Panc1 (cell line): ENCODE measurements around the gene CNGA2. TPM values are rescaled to one million over a fixed set of nuclear protein-coding genes. Genes with fewer than 3 reads are reported as not detected.

Experiments used
- ATAC-seq: fragments of 200-7000 bp; cut with Tn5 transposase; 2 replicates; pipeline ENCODE4 v1.9.1; 2020; ENCODE audit warnings: mild to moderate bottlenecking, moderate library complexity
- BruUV-seq: library from RNA; stranded (reverse); fragments of 400-500 nt; replicated peaks from 2 replicates; lab custom pipeline; 2021; lab: Mats Ljungman, UMichigan
- CTCF ChIA-PET: fragments of 300-600 bp; sonication (Branson Sonifier 250); formaldehyde crosslinking; loops from one replicate; lab custom pipeline; 2022; ENCODE audit warnings: antibody characterized with exemption; lab: Charles Lee
- POLR2A ChIA-PET: fragments of 300-600 bp; sonication (Branson Sonifier 250); formaldehyde crosslinking; loops from one replicate; lab custom pipeline; 2022; ENCODE audit warnings: antibody characterized with exemption; lab: Charles Lee
- DNase-seq: peaks from one replicate; pipeline ENCODE4 v3.0.0-alpha.2; 2010; ENCODE audit warnings: low read depth, low spot score
- H3K27ac ChIP-seq: 2 replicates; pipeline ENCODE4 v1.5.1; 2011; ENCODE audit warnings: mild to moderate bottlenecking, low read length, inconsistent platforms
- H3K27me3 ChIP-seq: fragments of 200-500 bp; sonication (Bioruptor generic); 2 replicates; pipeline ENCODE4 v1.6.0; 2014; ENCODE audit warnings: low read length, inconsistent platforms; ENCODE audit not compliant: control insufficient read depth, insufficient read depth
- H3K36me3 ChIP-seq: fragments of 200-500 bp; sonication (Bioruptor generic); 2 replicates; pipeline ENCODE4 v1.5.1; 2014; ENCODE audit warnings: inconsistent platforms, mild to moderate bottlenecking, low read length, moderate library complexity; ENCODE audit not compliant: control insufficient read depth, insufficient read depth
- H3K4me1 ChIP-seq: 2 replicates; pipeline ENCODE4 v1.5.1; 2011; ENCODE audit warnings: inconsistent platforms, mild to moderate bottlenecking, low read length, moderate library complexity; ENCODE audit not compliant: control insufficient read depth, insufficient read depth
- H3K4me3 ChIP-seq, 2 experiments: 2 replicates each; pipeline ENCODE4 v1.5.1; 2011 to 2012; ENCODE audit warnings: low read depth in 2 of 2, low read length in 2 of 2, mild to moderate bottlenecking in 2 of 2, inconsistent platforms in 1 of 2, moderate library complexity in 1 of 2
- H3K9me3 ChIP-seq: fragments of 200-500 bp; sonication (Bioruptor generic); 2 replicates; pipeline ENCODE4 v1.5.1; 2014; ENCODE audit warnings: low read depth, mild to moderate bottlenecking, inconsistent platforms, low read length, moderate library complexity; ENCODE audit not compliant: control insufficient read depth, insufficient read depth
- POLR2AphosphoS5 ChIP-seq: IDR thresholded peaks from 2 replicates; pipeline ENCODE4 v1.6.1; 2012; ENCODE audit warnings: mild to moderate bottlenecking, low read depth, low read length, moderate library complexity
- SIN3A ChIP-seq: IDR thresholded peaks from 2 replicates; pipeline ENCODE4 v1.6.1; 2012; ENCODE audit warnings: low read depth, mild to moderate bottlenecking, low read length, moderate library complexity, borderline replicate concordance; ENCODE audit not compliant: insufficient read depth
- TCF7L2 ChIP-seq: IDR thresholded peaks from 2 replicates; pipeline ENCODE4 v1.6.1; 2011; ENCODE audit warnings: mild to moderate bottlenecking, low read depth, low read length, inconsistent platforms
- in situ Hi-C: cut with HindIII; loops from 2 replicates; pipeline ENCODE4 v1.10.0; 2016; ENCODE audit warnings: low sequenced_read_pairs, low pct_unique_long_range_greater_than_20kb
- intact Hi-C: fragments of 100-400 bp; cut with micrococcal nuclease; formaldehyde crosslinking; loops from one replicate; pipeline ENCODE4 v1.10.0; 2022; ENCODE audit not compliant: unreplicated experiment
- total RNA-seq: library from RNA; stranded (reverse); gene quantifications from one replicate; pipeline ENCODE4 v1.2.1, GENCODE V29; 2021; ENCODE audit not compliant: unreplicated experiment
- TF ChIP-seq, protein P1 (sequence below), 2 experiments: IDR thresholded peaks; 2 replicates each; pipeline ENCODE4 v1.6.1; 2011 to 2012; ENCODE audit warnings: low read depth in 2 of 2, control low read depth in 1 of 2, low read length in 1 of 2, mild to moderate bottlenecking in 1 of 2, moderate library complexity in 1 of 2; ENCODE audit not compliant: insufficient read depth in 1 of 2
- TF ChIP-seq, protein P2 (sequence below): fragments of 450-650 bp; IDR thresholded peaks from 2 replicates; pipeline ENCODE4 v1.5.1; 2017; ENCODE audit warnings: mild to moderate bottlenecking

The CNGA2 gene
- total RNA-seq, 1 experiment from 2014 or later, result not detected

DNA sequence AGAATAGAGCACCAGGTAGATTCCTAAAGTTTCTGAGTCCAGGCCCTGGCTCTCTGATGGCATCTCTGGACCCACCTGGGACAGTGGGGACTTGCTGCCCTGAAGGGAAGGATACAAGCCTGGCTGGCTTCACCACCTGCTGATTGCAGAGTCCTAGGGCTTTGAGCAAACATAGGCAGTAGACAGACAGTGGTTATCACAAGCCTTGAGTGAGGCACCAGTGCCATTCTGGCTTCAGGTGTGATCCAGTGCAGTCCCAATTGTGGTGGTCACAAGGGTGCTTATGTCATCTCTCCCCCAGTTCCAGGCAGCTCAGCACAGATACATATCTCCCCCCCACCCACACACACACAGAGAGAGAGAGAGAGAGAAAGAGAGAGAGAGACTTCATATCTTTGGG is 45.9 kb upstream of the CNGA2 start:
- POLR2A ChIA-PET, result no interaction called here
- H3K4me1 ChIP-seq, result no peaks in the 10 kb centered on the region
- in situ Hi-C loops, result no loop called here
- no peak overlapping the region for H3K4me3 ChIP-seq
- DNase-seq (no peak), ATAC-seq (no peak)
- H3K9me3 ChIP-seq, result no peaks in the 10 kb centered on the region
- CTCF ChIA-PET, result interaction anchor here (0.7 kb wide), 1 partner anchor 134 kb away, joined by 3 read pairs; no protein-coding TSS in a partner anchor
- no peaks in the 10 kb centered on the region; the same call in 1 of the 2 replicates for H3K27me3 ChIP-seq
- BruUV-seq, result no TSS peak
- no peaks in the 10 kb centered on the region for H3K36me3 ChIP-seq
- intact Hi-C loops, result no loop called here
- H3K27ac ChIP-seq, result no peak overlapping the region
- TF ChIP-seq POLR2AphosphoS5 (no peak), TCF7L2 (no peak)
- TF ChIP-seq, protein P1, sequence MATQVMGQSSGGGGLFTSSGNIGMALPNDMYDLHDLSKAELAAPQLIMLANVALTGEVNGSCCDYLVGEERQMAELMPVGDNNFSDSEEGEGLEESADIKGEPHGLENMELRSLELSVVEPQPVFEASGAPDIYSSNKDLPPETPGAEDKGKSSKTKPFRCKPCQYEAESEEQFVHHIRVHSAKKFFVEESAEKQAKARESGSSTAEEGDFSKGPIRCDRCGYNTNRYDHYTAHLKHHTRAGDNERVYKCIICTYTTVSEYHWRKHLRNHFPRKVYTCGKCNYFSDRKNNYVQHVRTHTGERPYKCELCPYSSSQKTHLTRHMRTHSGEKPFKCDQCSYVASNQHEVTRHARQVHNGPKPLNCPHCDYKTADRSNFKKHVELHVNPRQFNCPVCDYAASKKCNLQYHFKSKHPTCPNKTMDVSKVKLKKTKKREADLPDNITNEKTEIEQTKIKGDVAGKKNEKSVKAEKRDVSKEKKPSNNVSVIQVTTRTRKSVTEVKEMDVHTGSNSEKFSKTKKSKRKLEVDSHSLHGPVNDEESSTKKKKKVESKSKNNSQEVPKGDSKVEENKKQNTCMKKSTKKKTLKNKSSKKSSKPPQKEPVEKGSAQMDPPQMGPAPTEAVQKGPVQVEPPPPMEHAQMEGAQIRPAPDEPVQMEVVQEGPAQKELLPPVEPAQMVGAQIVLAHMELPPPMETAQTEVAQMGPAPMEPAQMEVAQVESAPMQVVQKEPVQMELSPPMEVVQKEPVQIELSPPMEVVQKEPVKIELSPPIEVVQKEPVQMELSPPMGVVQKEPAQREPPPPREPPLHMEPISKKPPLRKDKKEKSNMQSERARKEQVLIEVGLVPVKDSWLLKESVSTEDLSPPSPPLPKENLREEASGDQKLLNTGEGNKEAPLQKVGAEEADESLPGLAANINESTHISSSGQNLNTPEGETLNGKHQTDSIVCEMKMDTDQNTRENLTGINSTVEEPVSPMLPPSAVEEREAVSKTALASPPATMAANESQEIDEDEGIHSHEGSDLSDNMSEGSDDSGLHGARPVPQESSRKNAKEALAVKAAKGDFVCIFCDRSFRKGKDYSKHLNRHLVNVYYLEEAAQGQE (IDR thresholded peaks at IDR 0.05; ENCODE audit: insufficient read depth in 1 of 2, low read depth in 2 of 2, low read length in 1 of 2), result no peak

DNA sequence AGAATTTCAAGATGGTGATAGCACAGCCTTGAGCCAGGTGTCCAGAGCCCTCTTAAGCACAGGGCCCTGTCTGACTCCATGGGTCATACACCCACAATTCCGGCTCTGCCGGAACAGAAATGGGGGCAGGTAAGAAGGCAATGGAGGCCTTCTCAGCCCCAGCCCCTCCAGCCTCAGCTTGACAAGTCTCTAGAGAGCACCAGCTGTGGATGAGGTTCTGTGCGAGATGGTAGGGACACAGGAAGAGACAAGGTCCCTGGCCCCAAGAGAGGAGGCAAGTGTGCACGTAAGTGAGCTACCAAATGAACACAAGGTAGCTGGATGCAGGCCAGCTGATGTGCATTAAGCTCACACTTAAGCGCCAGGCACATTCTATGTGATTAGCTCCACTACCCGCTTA is 41.7 kb upstream of the CNGA2 start:
- ChIA-PET POLR2A (no interaction called here), CTCF (no interaction called here)
- Histone ChIP-seq H3K4me1 (no peaks in the 10 kb centered on the region), H3K9me3 (no peaks in the 10 kb centered on the region), H3K27me3 (no peaks in the 10 kb centered on the region), H3K27ac (no peak overlapping the region), H3K36me3 (no peaks in the 10 kb centered on the region), H3K4me3 (no peak overlapping the region)
- DNase-seq (no peak), ATAC-seq (no peak)
- BruUV-seq, result no TSS peak
- in situ Hi-C loops, result no loop called here
- no peak for TF ChIP-seq POLR2AphosphoS5
- intact Hi-C loops, result no loop called here

DNA sequence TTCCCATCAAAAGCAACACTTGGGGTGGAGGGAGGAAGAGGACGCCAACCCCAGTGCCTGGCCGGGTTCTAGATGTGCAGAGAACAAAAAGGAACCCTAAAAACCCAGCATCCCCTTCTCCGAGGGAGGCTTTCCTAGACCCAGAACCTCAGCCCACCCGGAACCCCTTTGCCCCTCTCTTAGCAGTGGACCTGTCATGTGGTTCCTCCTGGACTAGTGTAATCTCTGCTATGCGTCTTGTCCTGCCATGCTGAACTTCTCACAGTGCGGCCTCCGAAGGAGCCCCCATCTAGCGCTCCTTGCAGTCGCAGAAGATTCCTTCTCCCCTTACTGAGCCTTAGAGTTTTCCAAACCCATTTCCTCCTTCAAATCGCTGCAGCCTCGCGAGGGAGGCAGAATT is 40.4 kb upstream of the CNGA2 start:
- Histone ChIP-seq H3K27me3 (no peaks in the 10 kb centered on the region), H3K36me3 (no peaks in the 10 kb centered on the region), H3K9me3 (no peaks in the 10 kb centered on the region), H3K4me1 (no peaks in the 10 kb centered on the region), H3K27ac (no peak overlapping the region), H3K4me3 (no peak overlapping the region)
- TF ChIP-seq, protein P1 (IDR thresholded peaks at IDR 0.05; ENCODE audit: insufficient read depth in 1 of 2, low read depth in 2 of 2, low read length in 1 of 2), result no peak
- TF ChIP-seq, protein P2, sequence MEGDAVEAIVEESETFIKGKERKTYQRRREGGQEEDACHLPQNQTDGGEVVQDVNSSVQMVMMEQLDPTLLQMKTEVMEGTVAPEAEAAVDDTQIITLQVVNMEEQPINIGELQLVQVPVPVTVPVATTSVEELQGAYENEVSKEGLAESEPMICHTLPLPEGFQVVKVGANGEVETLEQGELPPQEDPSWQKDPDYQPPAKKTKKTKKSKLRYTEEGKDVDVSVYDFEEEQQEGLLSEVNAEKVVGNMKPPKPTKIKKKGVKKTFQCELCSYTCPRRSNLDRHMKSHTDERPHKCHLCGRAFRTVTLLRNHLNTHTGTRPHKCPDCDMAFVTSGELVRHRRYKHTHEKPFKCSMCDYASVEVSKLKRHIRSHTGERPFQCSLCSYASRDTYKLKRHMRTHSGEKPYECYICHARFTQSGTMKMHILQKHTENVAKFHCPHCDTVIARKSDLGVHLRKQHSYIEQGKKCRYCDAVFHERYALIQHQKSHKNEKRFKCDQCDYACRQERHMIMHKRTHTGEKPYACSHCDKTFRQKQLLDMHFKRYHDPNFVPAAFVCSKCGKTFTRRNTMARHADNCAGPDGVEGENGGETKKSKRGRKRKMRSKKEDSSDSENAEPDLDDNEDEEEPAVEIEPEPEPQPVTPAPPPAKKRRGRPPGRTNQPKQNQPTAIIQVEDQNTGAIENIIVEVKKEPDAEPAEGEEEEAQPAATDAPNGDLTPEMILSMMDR, result no peak
- TF ChIP-seq POLR2AphosphoS5, result no peak
- TF ChIP-seq TCF7L2, result no peak
- TF ChIP-seq SIN3A, result no peak
- intact Hi-C loops, result no loop called here
- POLR2A ChIA-PET, result no interaction called here
- CTCF ChIA-PET, result no interaction called here
- ATAC-seq (no peak), DNase-seq (no peak)
- in situ Hi-C loops, result no loop called here
- no TSS peak for BruUV-seq
